ENCODE data around the gene KCNJ14.

KCNJ14 gene

DNA sequence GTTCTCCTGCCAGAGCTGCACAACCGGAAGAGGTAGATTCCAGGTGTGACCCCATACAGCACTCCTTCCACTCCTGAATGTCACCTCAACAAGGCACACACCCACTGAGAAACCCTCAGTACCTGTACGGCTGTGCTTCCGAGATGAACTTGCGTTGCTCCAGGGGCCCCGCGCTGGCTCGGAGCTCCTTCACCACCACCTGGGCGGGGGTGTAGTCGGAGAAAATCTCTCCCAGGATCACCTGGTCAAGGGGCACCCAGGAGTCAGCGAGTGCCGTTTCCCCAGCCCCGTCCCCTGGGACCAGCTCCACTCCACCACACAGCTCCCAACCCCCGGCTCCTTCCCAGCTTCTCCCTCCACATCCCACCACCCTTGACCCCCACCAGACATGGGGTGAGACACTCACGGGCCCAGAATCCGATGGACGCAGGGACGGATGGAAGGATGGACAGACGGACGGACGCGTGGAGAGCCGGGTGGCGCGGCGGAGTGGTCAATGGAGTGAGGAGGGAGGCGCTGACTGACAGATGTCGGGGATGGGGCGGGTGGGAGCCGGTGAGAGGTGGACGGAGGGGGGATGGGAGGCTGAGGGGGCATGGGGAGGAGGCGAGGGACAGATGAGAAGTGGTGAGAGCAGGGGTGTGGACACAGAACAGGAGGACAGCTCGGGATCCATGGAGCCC is 53.5 kb downstream of the KCNJ14 start:
- DNase-seq (ENCODE audit: low read depth in 2 of 2), result no peak

DNA sequence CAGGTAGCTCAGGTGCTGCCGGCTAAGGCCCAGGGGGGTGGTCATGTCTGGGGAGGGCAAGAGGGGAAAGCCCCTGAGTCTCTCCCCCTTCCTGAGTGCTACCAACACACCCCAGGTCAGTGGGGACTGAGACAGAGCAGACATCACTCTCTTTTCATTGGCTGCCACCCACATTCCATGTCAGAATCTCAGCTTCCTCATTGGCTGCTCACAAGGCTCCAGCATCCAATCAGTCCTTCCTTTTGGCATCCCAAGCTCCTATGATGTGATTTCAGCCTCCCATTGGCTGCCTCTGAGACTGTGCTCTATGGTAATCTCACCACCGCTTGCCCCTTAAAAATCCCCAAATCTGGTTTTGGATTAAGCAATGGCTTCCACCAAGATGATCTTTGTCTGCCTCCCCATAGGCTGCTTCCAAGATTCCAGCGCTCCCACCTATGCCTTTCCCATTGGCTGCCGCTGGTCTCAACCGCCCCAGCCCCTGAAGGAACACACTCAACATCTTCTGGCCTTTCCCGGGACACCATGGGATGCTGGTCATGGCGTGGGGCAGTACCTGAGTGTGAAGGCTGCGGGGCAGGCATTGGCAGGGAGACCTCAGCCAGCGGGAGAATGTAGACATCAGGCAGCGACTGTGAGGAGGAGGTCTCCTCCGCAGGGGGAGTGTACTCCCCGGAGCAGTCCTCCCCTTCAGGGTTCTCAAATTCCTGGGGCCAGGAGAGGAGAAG is 54.3 kb downstream of the KCNJ14 start:
- no peak for DNase-seq (ENCODE audit: low read depth in 2 of 2)

DNA sequence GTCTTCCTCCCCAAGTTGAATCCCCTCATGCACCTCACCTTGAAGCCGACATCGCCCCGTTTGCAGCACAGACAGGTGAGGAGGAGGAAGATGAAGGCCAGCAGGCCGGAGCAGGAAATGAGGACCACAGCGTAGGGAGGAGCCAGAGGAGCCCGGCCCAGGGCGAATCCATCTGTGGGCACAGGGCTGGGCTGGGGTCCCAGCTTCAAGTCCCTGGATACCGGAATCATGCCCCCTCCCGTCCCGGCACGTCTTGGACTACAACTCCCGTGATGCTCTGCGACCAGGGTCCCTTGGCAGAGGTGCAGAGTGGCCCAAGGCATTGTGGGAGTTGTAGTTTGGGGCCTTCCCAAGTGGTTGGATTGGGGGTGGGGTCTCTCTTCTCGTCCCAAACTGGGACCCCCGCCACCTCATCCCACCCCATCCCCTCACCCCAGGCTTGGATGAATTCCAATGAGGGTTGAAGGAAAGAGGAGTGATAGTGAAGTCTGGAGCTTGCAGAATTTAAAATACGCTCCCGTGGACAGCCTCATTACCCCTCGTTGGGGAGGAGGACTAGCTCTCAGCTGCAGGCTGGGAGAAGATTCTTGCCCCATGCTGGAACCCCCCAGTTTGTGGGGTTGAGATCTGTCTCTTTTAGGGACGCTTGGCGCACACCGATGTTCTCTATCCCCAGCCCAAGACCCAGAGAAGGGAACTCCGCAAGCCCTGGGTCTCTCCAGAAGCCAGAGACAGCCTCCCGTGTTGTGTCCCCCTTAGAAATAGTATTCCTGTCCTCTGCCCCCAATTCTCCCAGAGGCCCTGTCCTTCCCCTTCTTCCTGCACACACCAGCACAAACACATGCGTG is 55.3 kb downstream of the KCNJ14 start:
- DNase-seq (ENCODE audit: low read depth in 2 of 2), result no peak

DNA sequence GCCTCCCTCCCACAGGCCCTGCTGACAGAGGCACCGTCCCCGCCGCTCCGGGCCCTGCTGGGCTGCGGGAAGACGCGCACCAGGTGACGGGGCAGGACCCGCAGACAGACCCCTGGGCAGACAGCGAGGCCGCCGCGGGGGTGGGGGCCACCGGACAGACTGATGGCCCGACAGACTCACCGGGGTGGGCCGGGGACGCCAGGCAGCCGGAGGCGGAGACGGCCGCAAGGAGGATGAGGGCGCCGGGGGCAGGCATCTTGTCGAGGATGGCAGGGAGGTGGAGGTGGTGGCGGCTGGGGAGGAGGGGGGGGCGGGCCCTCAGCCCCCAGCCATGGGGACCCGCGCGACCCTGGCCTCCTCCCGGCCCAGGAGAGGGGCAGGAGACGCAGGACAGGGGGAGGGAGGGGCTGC is 56.0 kb downstream of the KCNJ14 start:
- no peak for DNase-seq (ENCODE audit: low read depth in 2 of 2)

DNA sequence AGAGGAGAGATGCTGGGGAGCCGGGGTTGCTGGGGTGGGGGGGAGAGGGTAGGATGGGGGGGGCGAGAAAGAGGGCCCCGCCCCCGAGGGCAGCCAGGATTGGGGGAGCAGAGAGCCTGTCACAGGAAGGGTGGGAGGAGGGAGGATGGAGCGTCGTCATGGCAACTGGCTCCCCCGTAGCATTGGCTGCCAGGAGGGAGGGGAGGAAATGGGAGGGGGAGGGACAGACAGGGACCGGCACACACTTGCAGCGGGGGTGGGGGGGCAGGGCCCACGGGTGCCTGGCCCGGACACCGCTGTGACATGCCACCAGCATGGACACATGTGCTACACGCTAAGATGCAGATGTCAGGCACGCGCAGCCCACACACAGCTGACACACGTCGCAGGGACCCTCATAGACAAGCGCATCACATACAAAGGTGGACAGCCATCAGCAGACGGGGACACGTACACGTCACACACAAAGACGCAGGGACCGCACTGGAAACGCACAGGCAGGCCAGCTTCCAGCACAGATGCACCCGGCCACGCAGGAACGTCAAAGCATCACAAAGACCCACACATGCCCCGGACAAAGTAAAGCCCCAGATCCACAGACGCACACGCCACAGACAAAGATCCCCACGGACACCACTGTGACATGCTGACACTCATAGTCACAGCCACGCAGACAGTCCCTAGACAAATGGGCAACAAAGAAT is 56.6 kb downstream of the KCNJ14 start, which contains the start of gene LMTK3:
Gene LMTK3 (minus strand): TSS at position 36 of the 704 bp plus-strand sequence. CDS start 259 bp downstream, outside the sequence.
- DNase-seq (ENCODE audit: low read depth in 2 of 2), result no peak

DNA sequence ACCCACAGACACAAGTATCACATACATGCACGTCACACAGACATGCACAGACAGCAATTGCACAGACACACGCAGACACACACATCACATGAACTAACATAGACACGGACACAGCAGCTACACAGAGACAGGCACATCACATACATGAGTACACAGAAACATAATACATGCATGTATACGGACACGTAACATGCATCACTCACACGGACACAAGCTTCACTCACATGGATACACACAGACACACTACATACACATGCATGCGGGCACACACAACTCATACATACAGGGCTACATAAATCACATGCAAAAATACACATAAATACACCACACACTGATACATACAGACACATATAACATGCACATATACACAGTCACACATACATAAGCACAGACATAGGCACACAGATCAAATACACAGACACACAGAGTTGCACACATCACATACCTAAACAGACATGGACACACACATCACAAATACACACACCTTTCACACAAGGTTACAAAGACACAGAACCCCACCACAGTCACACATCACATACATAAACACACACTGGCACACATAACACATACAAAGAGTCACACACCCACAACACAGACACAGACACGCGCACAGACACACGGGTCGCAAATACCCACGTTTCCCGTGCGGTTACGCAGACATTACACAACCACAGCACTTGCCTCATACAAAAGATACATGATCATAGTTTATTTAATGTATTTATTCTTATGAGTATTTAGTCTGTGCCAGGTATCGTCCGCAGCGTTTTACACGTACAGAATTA is 57.3 kb downstream of the KCNJ14 start:
- DNase-seq (ENCODE audit: low read depth in 2 of 2), result no peak

DNA sequence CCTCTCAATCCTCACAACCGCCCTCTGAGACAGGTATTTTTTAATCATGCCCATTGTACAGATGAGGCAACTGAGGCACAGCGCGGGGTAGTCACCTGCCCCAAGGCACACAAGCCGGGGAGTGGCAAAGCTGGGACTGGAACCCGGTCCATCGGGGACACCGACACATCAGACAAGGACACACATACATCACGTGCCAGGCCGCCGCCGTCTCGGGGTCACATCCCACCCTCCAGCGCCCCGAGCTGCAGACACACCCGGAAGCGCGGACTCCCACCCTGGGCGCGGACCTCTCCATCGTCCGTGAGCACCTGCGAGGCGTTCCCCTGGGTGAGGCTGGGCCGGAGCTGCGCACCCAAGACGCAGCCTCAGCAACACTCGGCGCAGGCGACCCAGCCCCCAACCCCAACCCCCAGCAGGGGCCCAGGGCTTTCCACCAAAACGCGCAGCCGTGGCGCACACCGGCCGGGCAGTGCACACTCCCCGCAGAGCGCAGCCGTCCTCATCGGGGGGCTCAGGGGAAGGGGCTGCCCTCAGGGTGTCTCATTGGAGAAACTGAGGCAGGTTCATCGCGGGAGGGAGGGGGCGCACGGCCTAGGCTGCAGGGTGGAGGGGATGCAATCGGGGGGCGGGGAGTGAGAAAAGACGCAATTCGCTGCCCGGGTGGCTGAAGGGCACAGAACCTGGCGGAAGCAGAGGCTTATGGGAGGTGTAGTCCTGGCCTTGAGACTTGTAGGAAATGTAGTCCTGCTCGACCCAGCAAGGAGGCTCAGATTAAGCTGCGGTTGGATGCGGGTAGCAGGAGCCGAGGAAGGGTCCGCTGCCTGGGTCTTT is 58.1 kb downstream of the KCNJ14 start:
- no peak for DNase-seq (ENCODE audit: low read depth in 2 of 2)

DNA sequence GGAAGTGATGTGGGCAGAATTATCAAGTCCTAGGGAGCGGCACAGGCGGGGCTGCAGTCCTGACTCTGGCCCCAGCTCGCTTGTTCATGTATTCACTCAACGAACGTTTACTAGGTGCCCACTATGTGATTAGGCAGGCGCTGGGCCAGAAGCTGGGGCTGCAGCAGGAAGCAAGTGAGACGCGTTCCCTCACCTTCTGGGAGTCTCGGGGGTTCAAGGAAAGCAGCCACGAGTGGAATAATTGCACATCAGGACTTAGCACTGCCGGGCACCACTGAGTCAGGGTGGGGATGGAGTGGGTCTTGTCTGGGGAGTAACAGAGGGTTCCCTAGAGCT is 58.7 kb downstream of the KCNJ14 start:
- no peak for DNase-seq (ENCODE audit: low read depth in 2 of 2)

DNA sequence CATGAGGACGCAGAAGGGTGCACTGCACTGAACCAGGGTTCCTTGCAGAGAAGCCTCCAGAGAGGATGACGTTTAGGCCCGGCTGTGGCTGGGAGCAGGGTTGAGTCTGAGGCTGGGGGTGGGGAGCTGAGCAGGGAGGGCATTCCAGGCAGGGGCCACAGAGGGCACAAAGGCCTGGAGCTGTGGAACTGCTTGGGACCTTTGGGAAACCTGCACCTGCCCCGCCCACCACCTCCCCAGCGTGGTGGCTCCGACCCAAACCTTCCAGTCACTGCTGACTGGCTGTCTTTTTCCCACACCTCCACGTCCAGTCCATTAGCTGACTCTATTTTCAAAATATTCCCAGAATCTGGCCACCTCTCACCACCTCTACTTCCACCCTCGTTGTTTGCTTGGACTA is 61.2 kb downstream of the KCNJ14 start:
- no peak for DNase-seq (ENCODE audit: low read depth in 2 of 2)
